Measurements from ENCODE around the gene SSBP4. TPM values are rescaled to one million over a fixed set of nuclear protein-coding genes. Genes with fewer than 3 reads are reported as not detected.

Gene SSBP4
- total and polyA plus RNA-seq, 9 of the 15 experiments (the other 6 are each of a cell fraction or from before 2014, with no cell fraction given) = 1.1 to 189 (median 39.0) TPM

GRCh38 chr19:18415178-18415867 is 3.9 kb upstream of the SSBP4 start (continued):
- TF ChIP-seq ARID3A (IDR thresholded peaks at IDR 0.05; ENCODE audit: borderline replicate concordance, low read depth, low read length) = 0 out of 2 replicates have a peak, but pooled peaks have one; percentile 19
- no peak for TF ChIP-seq RBM25 (IDR thresholded peaks at IDR 0.05; ENCODE audit: low read depth, low read length, severe bottlenecking)
- no peak for TF ChIP-seq CEBPZ (IDR thresholded peaks at IDR 0.05; ENCODE audit: borderline replicate concordance, low read depth, low read length)
- TF ChIP-seq PPARD (CRISPR knock-in tag; IDR thresholded peaks at IDR 0.05) = no peak
- TF ChIP-seq ZNF780A (CRISPR knock-in tag; IDR thresholded peaks at IDR 0.05) = 0 out of 2 replicates have a peak, but pooled peaks have one; percentile 25
- TF ChIP-seq ZNF436 (CRISPR knock-in tag; IDR thresholded peaks at IDR 0.05) = no peak
- no peak for TF ChIP-seq IRF9 (tag; IDR thresholded peaks at IDR 0.05)
- TF ChIP-seq FOXJ3 (CRISPR knock-in tag; IDR thresholded peaks at IDR 0.05) = no peak
- TF ChIP-seq ZNF318 (IDR thresholded peaks at IDR 0.05; ENCODE audit: borderline replicate concordance in 1 of 2, low read depth in 1 of 2) = no peak
- TF ChIP-seq ZKSCAN8 (CRISPR knock-in tag; IDR thresholded peaks at IDR 0.05) = peak; percentile 92
- TF ChIP-seq FOSL1 (tag; conservative IDR thresholded peaks at IDR 0.05) = no peak
- TF ChIP-seq SRSF3 (IDR thresholded peaks at IDR 0.05; ENCODE audit: insufficient read depth, low read length) = no peak

Measured in K562 (cell line).